ENCODE results near the gene PCDHA3. TPM values are rescaled to one million over a fixed set of nuclear protein-coding genes. Genes with fewer than 3 reads are reported as not detected.
"Not testable (repeated sequence)": the region's sequence is repeated elsewhere in the genome, so short reads cannot be mapped to it uniquely, and the experiment has no call there.

The PCDHA3 gene
- 1 to 10 TPM in 5 of 8 experiments, under 1 TPM in 2, not detected in 1; 0.63 to 5.8 (median 1.6) TPM for total RNA-seq

DNA sequence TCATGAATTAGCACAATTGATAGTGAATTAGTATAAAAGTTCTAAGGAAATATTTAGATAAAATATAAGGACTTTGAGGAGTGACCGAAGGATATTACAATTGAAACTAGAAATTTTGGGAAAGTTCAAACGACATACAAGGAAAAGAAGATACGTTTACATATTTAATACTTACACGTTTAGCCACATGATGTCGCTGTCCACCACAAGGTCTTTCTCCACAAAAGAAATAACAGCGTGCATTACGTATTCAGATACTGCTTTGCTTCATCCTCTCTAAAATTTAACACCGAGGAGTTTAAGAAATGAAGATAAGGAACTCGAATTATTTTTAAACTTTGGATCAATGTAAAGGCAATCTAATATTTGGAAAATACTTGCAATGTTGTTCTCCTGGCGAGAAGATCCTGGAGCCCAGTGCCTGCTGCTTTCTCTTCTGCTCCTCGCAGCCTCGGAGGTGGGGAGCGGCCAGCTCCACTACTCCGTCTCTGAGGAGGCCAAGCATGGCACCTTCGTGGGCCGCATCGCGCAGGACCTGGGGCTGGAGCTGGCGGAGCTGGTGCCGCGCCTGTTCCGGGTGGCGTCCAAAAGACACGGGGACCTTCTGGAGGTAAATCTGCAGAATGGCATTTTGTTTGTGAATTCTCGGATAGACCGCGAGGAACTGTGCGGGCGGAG, at the start of gene PCDHA3:
PCDHA3 (plus strand) TSS at position 242 of the 678 bp plus-strand sequence.
- H3K4me1 ChIP-seq (replicated peaks in 1 of 2), result no peaks in the 10 kb centered on the region
- ATAC-seq (replicated peaks in 6 of 8), result peak in 1 of 8 experiments; percentile 89
- no peak within 1 kb of the TSS for H3K4me3 ChIP-seq
- H3K27ac ChIP-seq, result no peak within 1 kb of the TSS
- WGBS, 10 experiments, result 3 to 94% (median 76%) methylated on average over 5 to 22 of the region's 29 CpGs
- in situ Hi-C loops (cut with MboI; ENCODE audit: low pct_unique_long_range_greater_than_20kb in 2 of 9, low sequenced_read_pairs in 9 of 9, unreplicated experiment in 9 of 9), result loop anchor here in 1 of 9 experiments (25.0 kb wide), 2 partner anchors 236 to 761 kb away; no protein-coding TSS in a partner anchor

DNA sequence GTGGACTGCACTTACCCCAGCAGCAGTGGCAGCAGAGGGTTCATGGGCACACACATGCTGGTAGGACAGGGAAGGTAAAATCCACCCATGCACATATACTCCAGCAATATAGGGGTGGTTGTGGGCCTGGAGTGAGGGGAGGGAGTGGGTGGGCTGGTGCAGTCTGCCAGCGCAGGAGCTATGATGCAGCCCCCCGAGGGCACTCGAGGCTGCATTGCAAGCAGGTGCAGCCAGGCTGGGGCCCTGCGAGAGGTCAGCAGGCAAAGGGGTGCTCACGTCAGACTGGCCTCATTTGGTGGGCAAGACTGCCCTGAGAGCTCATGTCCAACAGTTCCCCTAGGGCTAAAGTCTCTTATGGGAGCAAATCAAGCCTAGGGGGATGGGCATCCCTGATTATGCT, 47.3 kb upstream of the PCDHA3 start:
- Histone ChIP-seq H3K27ac (no peak overlapping the region), H3K4me3 (no peak overlapping the region), H3K4me1 (replicated peaks in 1 of 2) (no peaks in the 10 kb centered on the region)
- ATAC-seq (replicated peaks in 6 of 8), result no peak
- in situ Hi-C loops (cut with MboI; ENCODE audit: low pct_unique_long_range_greater_than_20kb in 2 of 9, low sequenced_read_pairs in 9 of 9, unreplicated experiment in 9 of 9), result no loop called here
- no CpG with 5 or more reads among the region's 5 CpGs for WGBS, 10 experiments

DNA sequence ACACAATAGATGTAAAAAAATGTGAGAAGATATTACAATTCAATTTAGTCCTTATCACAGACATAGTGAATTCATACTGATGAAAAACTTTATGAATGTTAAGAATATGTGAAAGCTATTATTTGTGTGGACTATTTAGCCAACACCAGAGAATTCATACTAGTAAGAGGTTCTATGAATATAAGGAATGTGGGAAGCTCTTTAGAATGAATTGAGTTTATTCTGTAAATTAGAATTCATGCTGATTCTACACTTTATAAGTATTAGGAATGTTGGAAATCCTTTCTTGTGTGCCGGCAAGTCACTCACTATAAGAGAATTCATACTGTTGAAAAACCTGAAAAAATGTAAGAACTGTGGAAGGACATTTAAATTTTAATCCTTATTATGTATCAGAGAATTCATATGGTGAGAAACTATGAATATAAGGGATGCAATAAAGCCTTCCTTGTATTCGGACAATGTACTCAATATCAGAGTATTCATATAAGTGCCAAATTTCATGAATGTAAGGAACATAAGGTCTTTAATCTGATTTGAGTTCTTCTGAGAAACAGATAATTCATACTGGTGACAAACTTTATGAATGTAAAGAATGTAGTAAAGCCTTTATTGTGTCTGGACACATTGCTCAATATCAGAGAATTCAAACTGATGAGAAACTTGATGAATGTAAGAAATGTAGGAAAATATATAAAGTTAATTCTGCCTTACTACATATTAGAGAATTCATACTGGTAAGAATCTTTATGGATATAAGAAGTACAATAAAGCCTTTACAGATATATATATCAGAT, 36.5 kb upstream of the PCDHA3 start:
- WGBS, 10 experiments, result 31 to 82% (median 73%) methylated on average over 1 to 2 of the region's 2 CpGs; no CpG with 5 or more reads in 1 of the 10 experiments
- in situ Hi-C loops (cut with MboI; ENCODE audit: low pct_unique_long_range_greater_than_20kb in 2 of 9, low sequenced_read_pairs in 9 of 9, unreplicated experiment in 9 of 9), result no loop called here
- Histone ChIP-seq H3K4me3 (no peak overlapping the region), H3K27ac (no peak overlapping the region), H3K4me1 (replicated peaks in 1 of 2) (no peaks in the 10 kb centered on the region)
- ATAC-seq (replicated peaks in 6 of 8), result no peak

GRCh38 chr5:140767444-140767843, 33.4 kb upstream of the PCDHA3 start:
- Histone ChIP-seq H3K4me1 (replicated peaks in 1 of 2) (no peaks in the 10 kb centered on the region), H3K27ac (no peak overlapping the region), H3K4me3 (no peak overlapping the region)
- ATAC-seq (replicated peaks in 6 of 8), result no peak
- WGBS, 10 experiments, result 3 to 89% (median 68%) methylated on average over 4 of the region's 4 CpGs
- in situ Hi-C loops (cut with MboI; ENCODE audit: low pct_unique_long_range_greater_than_20kb in 2 of 9, low sequenced_read_pairs in 9 of 9, unreplicated experiment in 9 of 9), result no loop called here

DNA sequence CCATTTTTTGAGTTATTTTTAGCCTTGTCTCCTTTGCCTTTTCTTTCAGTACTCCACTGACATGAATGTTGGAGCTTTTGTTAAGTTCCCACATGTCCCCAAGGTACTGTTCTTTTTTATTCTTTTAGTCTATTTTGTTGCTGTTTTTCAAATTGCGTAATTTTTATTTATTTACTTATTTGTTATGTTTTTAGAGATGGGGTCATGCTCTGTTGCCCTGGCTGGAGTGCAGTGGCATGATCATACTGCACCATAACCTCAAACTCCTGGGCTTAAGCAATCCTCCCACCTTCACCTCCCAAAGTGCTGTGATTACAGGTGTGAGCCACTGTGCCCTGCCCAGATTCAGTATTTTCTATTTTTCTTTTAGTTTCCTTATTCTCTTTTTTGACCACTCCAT, 20.3 kb upstream of the PCDHA3 start:
- 0 to 100% (median 60%) methylated on average over 1 of the region's 1 CpG; no CpG with 5 or more reads in 1 of the 10 experiments for WGBS, 10 experiments
- no peaks in the 10 kb centered on the region for H3K4me1 ChIP-seq (replicated peaks in 1 of 2)
- H3K4me3 ChIP-seq, result no peak overlapping the region
- H3K27ac ChIP-seq, result no peak overlapping the region
- ATAC-seq (replicated peaks in 6 of 8), result no peak
- in situ Hi-C loops (cut with MboI; ENCODE audit: low pct_unique_long_range_greater_than_20kb in 2 of 9, low sequenced_read_pairs in 9 of 9, unreplicated experiment in 9 of 9), result no loop called here

- peak in 1 of 8 experiments; percentile 45 for ATAC-seq (replicated peaks in 6 of 8)
- WGBS, 10 experiments, result 15 to 90% (median 58%) methylated on average over 4 to 22 of the region's 29 CpGs
- no peak within 1 kb of the TSS for H3K27ac ChIP-seq
- H3K4me1 ChIP-seq (replicated peaks in 1 of 2), result no peaks in the 10 kb centered on the region
- in situ Hi-C loops (cut with MboI; ENCODE audit: low pct_unique_long_range_greater_than_20kb in 2 of 9, low sequenced_read_pairs in 9 of 9, unreplicated experiment in 9 of 9), result no loop called here
- no peak within 1 kb of the TSS for H3K4me3 ChIP-seq
Measured at GRCh38 chr5:140785905-140786686, 14.8 kb upstream of the PCDHA3 start, which contains the start of gene PCDHA1. TSS of gene PCDHA1 (plus strand) at chr5:140786140.

DNA sequence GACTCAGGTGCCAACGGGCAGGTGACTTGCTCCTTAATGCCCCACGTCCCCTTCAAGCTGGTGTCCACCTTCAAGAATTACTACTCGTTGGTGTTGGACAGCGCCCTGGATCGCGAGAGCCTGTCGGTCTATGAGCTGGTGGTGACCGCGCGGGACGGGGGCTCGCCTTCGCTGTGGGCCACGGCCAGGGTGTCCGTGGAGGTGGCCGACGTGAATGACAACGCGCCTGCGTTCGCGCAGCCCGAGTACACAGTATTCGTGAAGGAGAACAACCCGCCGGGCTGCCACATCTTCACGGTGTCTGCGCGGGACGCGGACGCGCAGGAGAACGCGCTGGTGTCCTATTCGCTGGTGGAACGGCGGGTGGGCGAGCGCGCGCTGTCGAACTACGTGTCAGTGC, 13.4 kb upstream of the PCDHA3 start:
- not testable (repeated sequence) for H3K4me3 ChIP-seq; ATAC-seq (replicated peaks in 6 of 8)
- 33 to 99% (median 96%) methylated on average over 1 to 16 of the region's 44 CpGs; no CpG with 5 or more reads in 7 of the 10 experiments for WGBS, 10 experiments

DNA sequence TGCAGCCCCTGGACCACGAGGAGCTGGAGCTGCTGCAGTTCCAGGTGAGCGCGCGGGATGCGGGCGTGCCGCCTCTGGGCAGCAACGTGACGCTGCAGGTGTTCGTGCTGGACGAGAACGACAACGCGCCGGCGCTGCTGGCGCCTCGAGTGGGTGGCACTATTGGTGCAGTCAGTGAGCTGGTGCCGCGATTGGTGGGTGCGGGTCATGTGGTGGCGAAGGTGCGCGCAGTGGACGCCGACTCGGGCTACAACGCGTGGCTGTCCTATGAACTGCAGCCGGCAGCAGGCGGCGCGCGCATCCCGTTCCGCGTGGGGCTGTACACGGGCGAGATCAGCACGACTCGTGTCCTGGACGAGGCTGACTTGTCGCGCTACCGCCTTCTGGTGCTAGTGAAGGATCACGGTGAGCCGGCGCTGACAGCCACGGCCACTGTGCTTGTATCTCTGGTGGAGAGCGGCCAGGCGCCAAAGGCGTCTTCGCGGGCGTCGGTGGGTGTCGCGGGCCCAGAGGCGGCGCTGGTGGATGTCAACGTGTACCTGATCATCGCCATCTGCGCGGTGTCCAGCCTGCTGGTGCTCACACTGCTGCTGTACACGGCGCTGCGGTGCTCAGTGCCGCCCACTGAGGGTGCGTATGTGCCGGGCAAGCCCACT, 12.9 kb upstream of the PCDHA3 start:
- in situ Hi-C loops (cut with MboI; ENCODE audit: low pct_unique_long_range_greater_than_20kb in 2 of 9, low sequenced_read_pairs in 9 of 9, unreplicated experiment in 9 of 9); H3K4me1 ChIP-seq (replicated peaks in 1 of 2); ATAC-seq (replicated peaks in 6 of 8); H3K27ac ChIP-seq; H3K4me3 ChIP-seq: not testable (repeated sequence)
- 0 to 100% (median 91%) methylated on average over 1 to 15 of the region's 70 CpGs; no CpG with 5 or more reads in 2 of the 10 experiments for WGBS, 10 experiments

More for the DNA sequence above, 13.4 kb upstream of the PCDHA3 start:
- in situ Hi-C loops (cut with MboI; ENCODE audit: low pct_unique_long_range_greater_than_20kb in 2 of 9, low sequenced_read_pairs in 9 of 9, unreplicated experiment in 9 of 9); H3K4me1 ChIP-seq (replicated peaks in 1 of 2); H3K27ac ChIP-seq: not testable (repeated sequence)

- in situ Hi-C loops (cut with MboI; ENCODE audit: low pct_unique_long_range_greater_than_20kb in 2 of 9, low sequenced_read_pairs in 9 of 9, unreplicated experiment in 9 of 9), result no loop called here
Measured at GRCh38 chr5:140791089-140791488, 9.8 kb upstream of the PCDHA3 start.

GRCh38 chr5:140794595-140795258, 6.1 kb upstream of the PCDHA3 start, which contains the start of gene PCDHA2:
TSS of gene PCDHA2 (plus strand) at chr5:140794852.
- in situ Hi-C loops (cut with MboI; ENCODE audit: low pct_unique_long_range_greater_than_20kb in 2 of 9, low sequenced_read_pairs in 9 of 9, unreplicated experiment in 9 of 9), result no loop called here
- peak in 3 of 8 experiments; percentile 27 to 88 (median 54) for ATAC-seq (replicated peaks in 6 of 8)

More at GRCh38 chr5:140791089-140791488, 9.8 kb upstream of the PCDHA3 start:
- Histone ChIP-seq H3K27ac (no peak overlapping the region), H3K4me1 (replicated peaks in 1 of 2) (no peaks in the 10 kb centered on the region), H3K4me3 (no peak overlapping the region)
- 0 to 100% (median 82%) methylated on average over 1 to 2 of the region's 2 CpGs; no CpG with 5 or more reads in 3 of the 10 experiments for WGBS, 10 experiments
- ATAC-seq (replicated peaks in 6 of 8), result no peak

GRCh38 chr5:140795259-140795641, 5.6 kb upstream of the PCDHA3 start:
- ATAC-seq (replicated peaks in 6 of 8), result peak in 3 of 8 experiments; percentile 44 to 86 (median 60)
- WGBS, 10 experiments, result 11 to 100% (median 41%) methylated on average over 1 to 14 of the region's 15 CpGs; no CpG with 5 or more reads in 2 of the 10 experiments

More at GRCh38 chr5:140794595-140795258, 6.1 kb upstream of the PCDHA3 start, which contains the start of gene PCDHA2:
- H3K4me1 ChIP-seq (replicated peaks in 1 of 2), result no peaks in the 10 kb centered on the region
- 0 to 100% (median 39%) methylated on average over 1 to 23 of the region's 27 CpGs for WGBS, 10 experiments
- peak within 1 kb of the TSS in 1 of 5 donors; percentile 35 for H3K4me3 ChIP-seq
- no peak within 1 kb of the TSS for H3K27ac ChIP-seq

More at GRCh38 chr5:140795259-140795641, 5.6 kb upstream of the PCDHA3 start:
- H3K27ac ChIP-seq, result no peak overlapping the region
- in situ Hi-C loops (cut with MboI; ENCODE audit: low pct_unique_long_range_greater_than_20kb in 2 of 9, low sequenced_read_pairs in 9 of 9, unreplicated experiment in 9 of 9), result no loop called here
- no peaks in the 10 kb centered on the region for H3K4me1 ChIP-seq (replicated peaks in 1 of 2)
- H3K4me3 ChIP-seq, result peak overlapping the region in 1 of 5 donors; percentile 35

Data from motor neuron (in vitro differentiated cells).